Spinal cord (tissue), 10 donors: ENCODE measurements around the gene UGT1A8. TPM values are rescaled to one million over a fixed set of nuclear protein-coding genes. Genes with fewer than 3 reads are reported as not detected.
"Not testable (repeated sequence)": the region's sequence is repeated elsewhere in the genome, so short reads cannot be mapped to it uniquely, and the experiment has no call there.

Experiments used
- DNase-seq, 6 donors: peaks; one replicate each; pipeline versions ENCODE4 v3.0.0 to v3.0.0-alpha.2; 2013 to 2015; ENCODE audit warnings: low spot score in 6 of 6, low read depth in 4 of 6
- H3K27ac ChIP-seq: one replicate; pipeline ENCODE4 v1.5.1; 2013; ENCODE audit warnings: low read depth, low read length, control low read depth
- H3K27me3 ChIP-seq: one replicate; pipeline ENCODE4 v1.6.1; 2013; ENCODE audit warnings: low read length; ENCODE audit not compliant: control insufficient read depth, insufficient read depth
- H3K36me3 ChIP-seq: one replicate; pipeline ENCODE4 v1.6.1; 2013; ENCODE audit warnings: low read length; ENCODE audit not compliant: control insufficient read depth, insufficient read depth
- H3K4me1 ChIP-seq: one replicate; pipeline ENCODE4 v1.6.1; 2013; ENCODE audit warnings: low read length; ENCODE audit not compliant: control insufficient read depth, insufficient read depth
- H3K4me3 ChIP-seq: one replicate; pipeline ENCODE4 v1.5.1; 2013; ENCODE audit warnings: low read depth, low read length, control low read depth
- H3K9me3 ChIP-seq: one replicate; pipeline ENCODE4 v1.6.1; 2013; ENCODE audit warnings: low read length; ENCODE audit not compliant: control insufficient read depth, insufficient read depth
- WGBS: methylation state at CpG from one replicate; pipeline ENCODE4 v1.1.5; 2013; ENCODE audit warnings: missing lambda C conversion rate; ENCODE audit not compliant: insufficient coverage; 5-methylcytosine and 5-hydroxymethylcytosine counted together
- polyA plus RNA-seq, 2 donors: library from polyadenylated mRNA; unstranded; fragments of 120-200 nt; gene quantifications; one replicate each; pipeline ENCODE4 v1.2.1, GENCODE V29; 2013; ENCODE audit not compliant: insufficient read length in 2 of 2
- total RNA-seq, 2 donors: library from RNA; depleted of rRNA in 1 of 2; stranded (reverse); fragments of 120-200 nt in 1 of 2; fragments of >200 nt in 1 of 2; gene quantifications; one replicate each; pipeline versions ENCODE4 v1.2.3 to v1.2.4, GENCODE V29; 2013 to 2014
- donor health status: healthy.

UGT1A8 gene
- total and polyA plus RNA-seq, 4 donors: not detected

DNA sequence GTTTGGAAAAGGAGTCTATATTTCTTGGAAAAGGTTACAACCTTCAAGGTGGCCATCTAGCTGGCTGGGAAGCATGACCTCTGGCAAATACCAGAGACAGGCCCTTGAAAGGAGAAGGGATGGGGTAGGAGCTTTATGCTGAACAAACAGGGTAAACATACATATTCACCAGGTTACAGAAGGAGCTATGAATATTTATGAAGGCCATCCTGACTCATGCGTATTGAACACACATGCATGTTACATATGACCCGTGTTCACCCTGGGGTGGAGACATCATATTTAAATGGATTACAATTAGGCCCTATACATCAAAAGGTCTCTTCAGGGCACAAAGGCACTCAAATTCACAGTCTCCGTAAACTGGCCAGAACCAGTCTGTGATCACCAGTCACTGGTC is 38.5 kb downstream of the UGT1A8 start:
- WGBS: no CpG with 5 or more reads among the region's 3 CpGs
- H3K9me3 ChIP-seq, H3K27me3 ChIP-seq, H3K36me3 ChIP-seq, H3K4me1 ChIP-seq, H3K27ac ChIP-seq, DNase-seq, H3K4me3 ChIP-seq: not testable (repeated sequence)

- WGBS: 85% methylated on average over 8 of the region's 10 CpGs
- Histone ChIP-seq H3K4me1 (no peaks in the 10 kb centered on the region), H3K27ac (no peak overlapping the region), H3K9me3 (no peaks in the 10 kb centered on the region), H3K36me3 (no peaks in the 10 kb centered on the region), H3K4me3 (no peak overlapping the region), H3K27me3 (no peaks in the 10 kb centered on the region)
- no peak for DNase-seq
These were observed 39.0 kb downstream of the UGT1A8 start for GRCh38 chr2:233656443-233656842.

DNA sequence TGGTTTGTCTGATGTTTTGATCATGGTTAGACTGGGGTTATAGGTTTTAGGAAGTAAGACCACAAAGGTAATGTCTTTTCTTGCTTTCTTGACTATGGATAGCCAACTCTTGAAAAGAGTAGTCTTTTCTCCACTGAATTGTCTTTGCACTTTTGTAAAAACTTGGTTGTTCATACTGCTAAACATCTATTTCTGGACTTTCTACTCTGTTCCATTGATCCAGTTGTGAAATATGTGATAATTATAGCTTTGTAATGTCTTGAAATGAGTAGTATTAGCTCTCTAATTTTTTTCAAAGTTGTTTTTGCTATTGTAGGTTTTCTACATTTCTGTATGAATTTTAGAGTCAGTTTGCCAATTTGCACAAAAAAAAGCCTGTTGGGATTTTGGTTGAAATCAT is 41.2 kb downstream of the UGT1A8 start:
- Histone ChIP-seq H3K27me3 (no peaks in the 10 kb centered on the region), H3K27ac (no peak overlapping the region), H3K36me3 (no peaks in the 10 kb centered on the region), H3K4me1 (no peaks in the 10 kb centered on the region), H3K9me3 (no peaks in the 10 kb centered on the region), H3K4me3 (no peak overlapping the region)
- no peak for DNase-seq

- H3K27me3 ChIP-seq: no peaks in the 10 kb centered on the region
- H3K4me3 ChIP-seq: no peak overlapping the region
- H3K27ac ChIP-seq: no peak overlapping the region
- DNase-seq: no peak
- H3K9me3 ChIP-seq: no peaks in the 10 kb centered on the region
- no peaks in the 10 kb centered on the region for H3K4me1 ChIP-seq
- 86% methylated on average over 1 of the region's 1 CpG for WGBS
- no peaks in the 10 kb centered on the region for H3K36me3 ChIP-seq
These were observed 46.5 kb downstream of the UGT1A8 start for GRCh38 chr2:233663911-233664310.

DNA sequence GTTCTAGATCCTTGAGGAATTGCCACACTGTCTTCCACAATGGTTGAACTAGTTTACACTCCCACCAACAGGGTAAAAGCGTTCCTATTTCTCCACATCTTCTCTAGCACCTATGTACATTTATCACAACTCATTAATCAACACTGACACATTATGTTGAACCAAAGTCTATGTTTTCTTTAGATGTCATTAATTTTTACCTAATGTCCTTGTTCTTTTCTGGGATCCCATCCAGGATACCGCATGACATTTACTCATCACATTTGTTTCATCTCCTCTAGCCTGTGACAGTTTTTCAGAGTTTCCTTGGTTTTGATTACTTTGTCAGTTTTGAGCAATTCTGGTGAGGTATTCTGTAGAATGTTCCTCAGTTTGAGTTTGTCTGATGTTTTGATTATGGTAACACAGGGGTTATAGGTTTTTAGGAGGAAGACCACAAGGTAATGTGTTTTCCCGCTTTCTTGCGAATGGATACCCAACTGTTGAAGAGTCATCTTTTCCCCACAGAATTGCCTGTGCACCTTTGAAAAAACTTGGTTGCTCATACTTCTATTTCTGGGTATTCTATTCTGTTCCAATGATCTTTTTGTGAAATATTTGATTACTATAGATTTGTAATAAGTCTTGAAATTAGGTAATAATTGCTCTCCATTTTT is 51.3 kb downstream of the UGT1A8 start:
- Histone ChIP-seq H3K4me1 (no peaks in the 10 kb centered on the region), H3K27me3 (no peaks in the 10 kb centered on the region), H3K36me3 (no peaks in the 10 kb centered on the region), H3K4me3 (no peak overlapping the region), H3K9me3 (no peaks in the 10 kb centered on the region), H3K27ac (no peak overlapping the region)
- DNase-seq: no peak
- WGBS: 80% methylated on average over 1 of the region's 4 CpGs

GRCh38 chr2:233671290-233672161 is 54.1 kb downstream of the UGT1A8 start, which contains the start of gene UGT1A9:
UGT1A9 (plus strand) TSS chr2:233671898; CDS start chr2:233671935, 37 bp downstream.
- Histone ChIP-seq H3K4me1 (no peaks in the 10 kb centered on the region), H3K27me3 (no peaks in the 10 kb centered on the region), H3K9me3 (no peaks in the 10 kb centered on the region), H3K27ac (no peak within 1 kb of the TSS), H3K36me3 (no peaks in the 10 kb centered on the region), H3K4me3 (no peak within 1 kb of the TSS)
- DNase-seq: no peak
- 89% methylated on average over 4 of the region's 5 CpGs for WGBS

GRCh38 chr2:233672886-233673285 is 55.5 kb downstream of the UGT1A8 start:
- WGBS: no CpG with 5 or more reads among the region's 3 CpGs
- no peak overlapping the region for H3K27ac ChIP-seq

DNA sequence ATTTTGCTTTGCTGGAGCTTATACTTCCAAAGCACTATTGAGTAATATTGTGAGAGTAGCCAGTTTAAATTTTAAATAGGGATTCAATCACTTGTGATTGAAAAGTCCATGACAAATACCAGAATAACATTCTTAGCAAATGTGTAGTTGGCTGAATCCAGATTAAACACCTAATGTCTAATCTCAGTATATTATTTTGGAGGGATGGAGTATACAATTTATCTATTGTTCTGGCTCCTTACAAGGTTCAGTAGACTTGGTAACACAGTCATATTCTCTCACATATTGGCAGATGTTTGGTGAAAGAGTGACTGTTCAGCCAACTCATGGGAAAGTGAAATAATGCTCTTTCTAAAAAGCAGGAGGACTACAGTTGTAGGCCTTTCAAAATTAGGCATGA is 56.5 kb downstream of the UGT1A8 start:
- no peaks in the 10 kb centered on the region for H3K9me3 ChIP-seq
- no peaks in the 10 kb centered on the region for H3K4me1 ChIP-seq
- H3K27me3 ChIP-seq: no peaks in the 10 kb centered on the region
- H3K27ac ChIP-seq: no peak overlapping the region
- H3K4me3 ChIP-seq: no peak overlapping the region
- no peak for DNase-seq
- no peaks in the 10 kb centered on the region for H3K36me3 ChIP-seq

More at GRCh38 chr2:233672886-233673285, 55.5 kb downstream of the UGT1A8 start:
- Histone ChIP-seq H3K4me1 (no peaks in the 10 kb centered on the region), H3K36me3 (no peaks in the 10 kb centered on the region), H3K27me3 (no peaks in the 10 kb centered on the region), H3K4me3 (no peak overlapping the region), H3K9me3 (no peaks in the 10 kb centered on the region)
- DNase-seq: no peak

DNA sequence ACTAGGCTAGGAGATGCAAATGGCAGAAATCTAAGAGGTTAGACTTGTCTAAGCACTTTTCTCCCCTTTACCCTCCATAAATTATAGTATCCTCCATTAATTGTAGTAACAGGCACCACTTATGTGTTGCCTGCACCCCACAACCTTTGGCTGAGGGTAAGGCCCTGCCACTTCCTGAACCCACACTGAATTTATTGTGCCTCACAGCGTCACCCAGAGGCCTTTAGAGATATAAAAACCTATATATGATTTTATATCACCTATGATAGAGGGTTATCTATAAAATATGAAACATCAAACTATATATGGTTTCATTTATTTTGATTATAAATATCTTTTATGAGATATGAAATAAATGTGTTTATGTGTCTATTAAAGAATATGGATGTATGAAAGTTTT is 56.9 kb downstream of the UGT1A8 start:
- H3K4me1 ChIP-seq: no peaks in the 10 kb centered on the region
- no peaks in the 10 kb centered on the region for H3K27me3 ChIP-seq
- H3K36me3 ChIP-seq: no peaks in the 10 kb centered on the region
- no peaks in the 10 kb centered on the region for H3K9me3 ChIP-seq
- H3K27ac ChIP-seq: no peak overlapping the region
- DNase-seq: no peak
- H3K4me3 ChIP-seq: no peak overlapping the region
- no CpG with 5 or more reads among the region's 1 CpG for WGBS

DNA sequence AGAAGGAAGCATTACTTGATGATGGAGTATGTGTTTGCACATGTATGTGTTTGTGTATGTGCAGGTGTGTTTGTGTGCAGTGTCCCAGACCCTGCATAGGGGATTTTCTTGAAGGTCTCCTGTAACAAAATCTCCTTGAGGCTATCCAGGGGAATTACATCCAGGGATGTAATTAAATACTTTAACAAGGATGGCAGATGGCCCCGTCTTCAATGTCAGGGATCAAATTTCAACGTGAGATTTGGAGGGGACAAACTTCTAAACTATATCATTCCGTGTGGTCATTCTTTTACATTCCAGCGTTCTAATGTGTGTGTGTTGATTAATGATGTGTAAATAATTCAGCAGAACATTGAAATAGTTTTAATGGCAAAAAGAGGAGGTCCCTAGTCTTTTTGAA is 57.6 kb downstream of the UGT1A8 start:
- no peaks in the 10 kb centered on the region for H3K9me3 ChIP-seq
- WGBS: no CpG with 5 or more reads among the region's 4 CpGs
- no peaks in the 10 kb centered on the region for H3K27me3 ChIP-seq
- no peak for DNase-seq
- no peak overlapping the region for H3K27ac ChIP-seq
- H3K36me3 ChIP-seq: no peaks in the 10 kb centered on the region
- no peak overlapping the region for H3K4me3 ChIP-seq
- no peaks in the 10 kb centered on the region for H3K4me1 ChIP-seq
